Neural progenitor cell (in vitro differentiated cells): ENCODE measurements around the gene ARF6. TPM values are rescaled to one million over a fixed set of nuclear protein-coding genes. Genes with fewer than 3 reads are reported as not detected.

Experiments used
- DNase-seq: peaks from one replicate; pipeline ENCODE4 v3.0.0-alpha.2; 2016; ENCODE audit warnings: low spot score
- H2AFZ ChIP-seq: fragments of 200-600 bp; sonication (generic); replicated peaks from 2 replicates; pipeline ENCODE4 v1.6.1; 2016; ENCODE audit warnings: antibody characterized with exemption
- H3F3A ChIP-seq: fragments of 200-600 bp; sonication (generic); 2 replicates; pipeline ENCODE4 v1.6.1; 2016; ENCODE audit warnings: antibody characterized with exemption, low read depth
- H3K27ac ChIP-seq: fragments of 200-600 bp; sonication (generic); 2 replicates; pipeline ENCODE4 v1.5.1; 2016; ENCODE audit warnings: mild to moderate bottlenecking
- H3K27me3 ChIP-seq: fragments of 200-600 bp; sonication (generic); 2 replicates; pipeline ENCODE4 v1.6.1; 2016; ENCODE audit warnings: mild to moderate bottlenecking, moderate library complexity
- H3K36me3 ChIP-seq: fragments of 200-600 bp; sonication (generic); 2 replicates; pipeline ENCODE4 v1.5.1; 2016
- H3K4me1 ChIP-seq: fragments of 200-600 bp; sonication (generic); 2 replicates; pipeline ENCODE4 v1.6.1; 2016; ENCODE audit warnings: mixed run types
- H3K4me2 ChIP-seq: fragments of 200-600 bp; sonication (generic); 2 replicates; pipeline ENCODE4 v1.6.1; 2016
- H3K4me3 ChIP-seq: fragments of 200-600 bp; sonication (generic); 2 replicates; pipeline ENCODE4 v1.5.1; 2016
- H3K79me2 ChIP-seq: fragments of 200-600 bp; sonication (generic); 2 replicates; pipeline ENCODE4 v1.6.1; 2016; ENCODE audit warnings: low read depth
- H3K9ac ChIP-seq: fragments of 200-600 bp; sonication (generic); 2 replicates; pipeline ENCODE4 v1.6.1; 2016
- H3K9me3 ChIP-seq: fragments of 200-600 bp; sonication (generic); 2 replicates; pipeline ENCODE4 v1.5.1; 2016; ENCODE audit warnings: low read depth
- H4K20me1 ChIP-seq: fragments of 200-600 bp; sonication (generic); 2 replicates; pipeline ENCODE4 v1.6.1; 2016; ENCODE audit warnings: low read depth
- H3K27ac Mint-ChIP-seq: 3 replicates; pipeline ENCODE4 v1.8.0; 2021; ENCODE audit warnings: mixed read lengths
- H3K27me3 Mint-ChIP-seq: 2 replicates; pipeline ENCODE4 v1.8.0; 2022; ENCODE audit warnings: low read depth, mild to moderate bottlenecking, inconsistent platforms, moderate library complexity, mixed read lengths; ENCODE audit not compliant: insufficient read depth
- H3K36me3 Mint-ChIP-seq: 3 replicates; pipeline ENCODE4 v1.8.0; 2021; ENCODE audit warnings: mixed read lengths
- H3K4me1 Mint-ChIP-seq: 3 replicates; pipeline ENCODE4 v1.8.0; 2021; ENCODE audit warnings: mixed read lengths
- H3K4me3 Mint-ChIP-seq: 3 replicates; pipeline ENCODE4 v1.8.0; 2021; ENCODE audit warnings: mild to moderate bottlenecking, moderate library complexity, mixed read lengths
- H3K9me3 Mint-ChIP-seq: 3 replicates; pipeline ENCODE4 v1.8.0; 2020; ENCODE audit warnings: mixed read lengths
- CTCF ChIP-seq: fragments of 200-600 bp; sonication (generic); IDR thresholded peaks from 2 replicates; pipeline ENCODE4 v1.5.1; 2017; ENCODE audit warnings: antibody characterized with exemption, mild to moderate bottlenecking
- EZH2 ChIP-seq: fragments of 200-600 bp; sonication (generic); IDR thresholded peaks from 2 replicates; pipeline ENCODE4 v1.6.1; 2017; ENCODE audit warnings: antibody characterized with exemption, mild to moderate bottlenecking, moderate library complexity
- EZH2phosphoT487 ChIP-seq: fragments of 200-600 bp; sonication (generic); IDR thresholded peaks from 2 replicates; pipeline ENCODE4 v1.6.1; 2017; ENCODE audit warnings: antibody characterized with exemption
- total RNA-seq: library from RNA; depleted of rRNA; stranded (reverse); fragments of >200 nt; gene quantifications from 2 replicates; pipeline ENCODE4 v1.2.3, GENCODE V29; 2015; ENCODE audit warnings: low replicate concordance

ARF6 gene
- total RNA-seq, 1 donor from 2014 or later = 48.7 TPM

- H3K9ac ChIP-seq = peak within 1 kb of the TSS; percentile 88
- H2AFZ ChIP-seq = peak within 1 kb of the TSS; percentile 99
- peak within 1 kb of the TSS; percentile 85 for H3K4me3 ChIP-seq
- peak within 1 kb of the TSS; percentile 100 for H3K27ac Mint-ChIP-seq
- H3K4me3 Mint-ChIP-seq = peak within 1 kb of the TSS; percentile 100
- H3K9me3 Mint-ChIP-seq = peaks cover 2% of the 10 kb centered on the region
- H3K27ac ChIP-seq = peak within 1 kb of the TSS; percentile 57
- no peaks in the 10 kb centered on the region for H4K20me1 ChIP-seq
- peaks cover 10% of the 10 kb centered on the region for H3K36me3 Mint-ChIP-seq
- H3K27me3 ChIP-seq = no peaks in the 10 kb centered on the region
- H3K79me2 ChIP-seq = peaks cover 46% of the 10 kb centered on the region
- peaks cover 7% of the 10 kb centered on the region for H3K36me3 ChIP-seq
- H3K4me1 Mint-ChIP-seq = peaks cover 15% of the 10 kb centered on the region
- H3K4me2 ChIP-seq = peak within 1 kb of the TSS; percentile 85
- H3K27me3 Mint-ChIP-seq = no peaks in the 10 kb centered on the region
- H3K9me3 ChIP-seq = no peaks in the 10 kb centered on the region
- peaks cover 20% of the 10 kb centered on the region for H3F3A ChIP-seq
- peak; percentile 94 for DNase-seq
- TF ChIP-seq EZH2phosphoT487 (no peak), CTCF (peak; percentile 88), EZH2 (peak; percentile 25)
- H3K4me1 ChIP-seq = peaks cover 10% of the 10 kb centered on the region
These were observed 40.4 kb upstream of the ARF6 start, which contains the start of gene NEMF for GRCh38 chr14:49852301-49853157. TSS of gene NEMF (minus strand) at chr14:49852788. CDS start at chr14:49852753, 35 bp downstream.

- H4K20me1 ChIP-seq = no peaks in the 10 kb centered on the region
- Mint-ChIP-seq H3K27me3 (no peaks in the 10 kb centered on the region), H3K4me1 (peaks cover 15% of the 10 kb centered on the region), H3K27ac (peak overlapping the region; percentile 100), H3K36me3 (peaks cover 8% of the 10 kb centered on the region), H3K9me3 (peaks cover 2% of the 10 kb centered on the region), H3K4me3 (peak overlapping the region; percentile 100)
- H3K27ac ChIP-seq = no peak overlapping the region
- TF ChIP-seq EZH2phosphoT487 = no peak
- no peak for TF ChIP-seq EZH2
- no peak for TF ChIP-seq CTCF
- peak overlapping the region; percentile 85 for H3K4me2 ChIP-seq
- H3K27me3 ChIP-seq = no peaks in the 10 kb centered on the region
- peak overlapping the region; percentile 85 for H3K4me3 ChIP-seq
- no peak for DNase-seq
- H3K79me2 ChIP-seq = peaks cover 46% of the 10 kb centered on the region
- peaks cover 20% of the 10 kb centered on the region for H3F3A ChIP-seq
- H3K9me3 ChIP-seq = no peaks in the 10 kb centered on the region
- H3K4me1 ChIP-seq = peaks cover 10% of the 10 kb centered on the region
- peaks cover 7% of the 10 kb centered on the region for H3K36me3 ChIP-seq
- H3K9ac ChIP-seq = no peak overlapping the region
- peak overlapping the region; percentile 99 for H2AFZ ChIP-seq
These were observed 39.8 kb upstream of the ARF6 start for GRCh38 chr14:49853158-49853477.

- H3K27ac Mint-ChIP-seq = no peak overlapping the region
These were observed 39.1 kb upstream of the ARF6 start for GRCh38 chr14:49853572-49854375.

More at GRCh38 chr14:49853572-49854375, 39.1 kb upstream of the ARF6 start:
- H3K4me3 Mint-ChIP-seq = peak overlapping the region; percentile 100
- DNase-seq = peak; percentile 91
- H3K27ac ChIP-seq = no peak overlapping the region
- TF ChIP-seq CTCF (peak; percentile 82), EZH2phosphoT487 (no peak), EZH2 (no peak)
- H3K36me3 Mint-ChIP-seq = peaks cover 8% of the 10 kb centered on the region
- peaks cover 40% of the 10 kb centered on the region for H3K79me2 ChIP-seq
- H3K27me3 Mint-ChIP-seq = no peaks in the 10 kb centered on the region
- H3K4me2 ChIP-seq = no peak overlapping the region
- peak overlapping the region; percentile 85 for H3K4me3 ChIP-seq
- no peaks in the 10 kb centered on the region for H3K9me3 ChIP-seq
- H3K27me3 ChIP-seq = no peaks in the 10 kb centered on the region
- H3F3A ChIP-seq = peaks cover 20% of the 10 kb centered on the region
- H3K9ac ChIP-seq = no peak overlapping the region
- peaks cover 7% of the 10 kb centered on the region for H3K36me3 ChIP-seq
- peaks cover 15% of the 10 kb centered on the region for H3K4me1 Mint-ChIP-seq
- H4K20me1 ChIP-seq = no peaks in the 10 kb centered on the region
- peaks cover 10% of the 10 kb centered on the region for H3K4me1 ChIP-seq
- no peak overlapping the region for H2AFZ ChIP-seq
- H3K9me3 Mint-ChIP-seq = peaks cover 2% of the 10 kb centered on the region
